HG03159 (cell line): Measurements from ENCODE around the gene CDC45.
"Not testable (repeated sequence)": the region's sequence is repeated elsewhere in the genome, so short reads cannot be mapped to it uniquely, and the experiment has no call there.

Experiments
- ATAC-seq: cut with Tn5 transposase; IDR thresholded peaks from one replicate; pipeline ENCODE4 v1.9.1; 2021; ENCODE audit warnings: mild to moderate bottlenecking, moderate library complexity; ENCODE audit not compliant: unreplicated experiment

The CDC45 gene

DNA sequence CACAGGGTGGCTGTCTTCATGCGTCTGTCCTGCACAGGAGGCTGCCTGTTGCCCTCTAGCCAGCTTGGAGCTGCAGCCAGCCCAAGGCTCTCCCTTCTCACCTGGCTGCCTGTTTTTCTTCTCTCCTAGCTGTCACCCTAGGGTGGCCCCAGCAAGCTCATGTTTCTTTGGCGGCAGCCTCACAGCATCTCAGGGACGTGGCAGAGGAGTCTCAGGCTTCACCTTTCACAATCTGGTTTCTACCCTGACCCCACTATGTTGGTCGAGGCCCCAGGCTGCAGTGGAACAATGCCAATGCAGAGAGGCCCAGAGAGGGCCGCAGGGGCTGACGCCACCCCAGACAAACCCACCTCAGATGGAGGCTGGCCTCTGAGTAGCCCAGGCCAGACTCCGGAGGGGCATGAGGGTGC is 47.0 kb downstream of the CDC45 start:
- no peak for ATAC-seq

DNA sequence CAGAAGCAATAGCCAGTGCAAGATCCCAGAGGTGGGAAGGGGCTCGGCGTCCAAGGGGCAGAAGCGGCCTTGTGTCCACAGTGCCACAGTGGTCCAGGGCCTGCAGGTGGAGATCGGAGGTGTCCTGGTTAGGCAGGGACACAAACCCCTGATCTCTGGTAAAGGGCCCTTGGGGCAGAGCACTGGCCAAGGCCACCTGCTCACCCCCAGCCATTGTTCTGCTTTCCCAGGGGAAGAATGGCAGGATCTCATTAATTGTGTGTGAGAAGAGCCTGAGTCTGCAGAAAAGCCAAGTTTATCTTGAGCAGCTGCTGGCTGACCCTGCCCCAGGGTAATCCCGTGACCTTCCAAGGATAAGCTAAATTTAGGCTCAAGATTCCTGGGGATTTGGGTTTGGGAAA is 47.6 kb downstream of the CDC45 start:
- ATAC-seq: no peak

DNA sequence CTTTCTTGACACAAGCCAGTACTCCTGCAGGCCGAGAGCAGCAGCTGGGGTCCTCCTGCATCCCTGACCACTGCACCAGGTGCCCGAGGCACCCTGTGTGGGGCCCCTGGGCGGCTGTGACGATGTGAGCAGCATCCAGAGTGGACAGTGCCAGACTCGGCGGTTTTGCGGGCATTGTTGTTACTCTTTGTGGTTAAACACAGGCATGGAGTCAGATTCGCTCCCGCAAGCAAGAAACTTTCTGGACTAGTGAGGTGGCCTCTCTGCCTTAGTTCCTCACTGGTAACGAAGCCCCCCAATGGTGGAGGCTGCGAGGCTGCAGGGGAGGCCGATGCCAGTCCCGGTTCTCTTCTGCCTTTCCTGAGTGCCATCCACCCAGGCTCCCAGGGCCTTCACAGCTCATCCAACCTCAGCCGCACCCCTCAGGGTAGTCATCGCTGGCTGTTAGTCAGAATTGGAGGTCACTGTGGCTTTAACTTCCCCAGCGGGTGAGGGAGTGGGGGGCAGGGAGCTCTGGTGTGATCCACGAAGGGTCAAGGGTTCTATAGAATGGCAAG is 48.2 kb downstream of the CDC45 start:
- no peak for ATAC-seq

DNA sequence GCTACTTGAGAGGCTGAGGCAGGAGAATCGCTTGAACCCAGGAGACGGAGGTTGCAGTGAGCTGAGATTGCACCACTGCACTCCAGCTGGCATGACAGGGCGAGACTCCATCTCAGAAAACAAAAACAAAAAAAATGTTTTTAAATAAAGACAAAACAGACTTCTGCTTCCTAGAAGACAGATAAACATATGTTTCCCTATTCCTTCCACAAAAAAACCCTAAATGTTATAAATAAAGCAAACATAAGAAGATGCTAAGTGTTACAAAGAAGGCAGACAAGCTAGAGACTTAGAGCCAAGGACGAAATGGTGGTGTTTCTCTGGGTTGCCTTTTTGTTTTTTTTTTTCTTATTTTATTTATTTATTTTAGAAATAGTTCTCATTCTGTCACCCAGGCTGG is 50.1 kb downstream of the CDC45 start:
- ATAC-seq: no peak

DNA sequence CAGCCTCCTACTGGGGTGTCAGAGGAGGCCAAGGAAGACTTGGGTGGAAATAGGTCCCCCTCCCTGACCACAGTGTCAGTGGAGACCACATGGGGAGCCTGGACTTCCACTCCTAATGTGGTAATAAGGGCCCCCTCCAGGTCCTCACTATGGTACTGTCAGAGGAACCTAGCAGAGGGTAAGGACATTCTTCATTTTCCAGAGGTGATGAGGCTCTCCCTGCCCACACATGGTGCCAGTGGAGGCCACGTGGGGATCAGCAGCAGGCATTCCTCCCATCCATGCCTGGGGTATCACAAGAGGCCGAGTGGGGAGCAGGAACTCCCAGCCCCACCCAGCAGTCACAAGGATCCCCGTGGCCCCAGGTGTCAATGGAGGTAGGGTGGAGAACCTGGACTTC is 51.0 kb downstream of the CDC45 start:
- no peak for ATAC-seq

DNA sequence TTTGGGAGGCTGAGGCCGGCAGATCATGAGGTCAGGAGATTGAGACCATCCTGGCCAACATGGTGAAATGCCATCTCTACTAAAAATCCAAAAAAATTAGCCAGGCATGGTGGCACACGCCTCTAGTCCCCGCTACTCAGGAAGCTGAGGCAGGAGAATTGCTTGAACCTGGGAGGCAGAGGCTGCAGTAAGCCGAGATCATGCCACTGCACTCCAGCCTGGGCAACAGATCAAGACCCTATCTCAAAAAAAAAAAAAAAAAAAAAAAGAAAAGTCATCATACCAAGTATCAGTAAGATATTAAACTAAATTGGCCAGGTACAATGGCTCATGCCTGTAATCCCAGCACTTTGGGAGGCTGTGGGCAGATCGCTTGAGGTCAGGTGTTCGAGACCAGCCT is 51.6 kb downstream of the CDC45 start:
- ATAC-seq: not testable (repeated sequence)

DNA sequence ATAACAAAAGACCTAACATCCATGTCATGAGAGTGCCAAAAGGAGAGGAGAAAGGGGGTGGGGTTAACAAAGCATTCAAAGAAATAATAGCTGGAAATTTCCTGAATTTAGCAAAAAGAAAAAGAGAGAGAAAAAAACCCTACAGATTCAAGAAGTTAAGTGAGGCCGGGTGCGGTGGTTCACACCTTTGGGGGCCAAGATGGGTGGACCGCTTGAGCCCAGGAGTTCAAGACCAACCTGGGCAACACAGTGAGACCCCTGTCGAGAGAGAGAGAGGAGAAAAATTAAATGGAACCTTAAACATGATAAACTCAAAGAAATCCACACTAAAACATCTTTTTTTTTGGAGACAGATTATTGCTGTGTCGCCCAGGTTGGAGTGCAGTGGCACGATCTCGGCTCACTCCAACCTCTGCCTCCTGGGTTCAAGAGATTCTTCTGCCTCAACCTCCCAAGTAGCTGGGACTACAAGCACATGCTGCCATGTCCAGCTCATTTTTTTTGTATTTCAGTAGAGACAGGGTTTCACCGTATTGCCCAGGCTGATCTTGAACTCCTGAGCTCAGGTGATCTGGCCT is 53.4 kb downstream of the CDC45 start:
- ATAC-seq: no peak

DNA sequence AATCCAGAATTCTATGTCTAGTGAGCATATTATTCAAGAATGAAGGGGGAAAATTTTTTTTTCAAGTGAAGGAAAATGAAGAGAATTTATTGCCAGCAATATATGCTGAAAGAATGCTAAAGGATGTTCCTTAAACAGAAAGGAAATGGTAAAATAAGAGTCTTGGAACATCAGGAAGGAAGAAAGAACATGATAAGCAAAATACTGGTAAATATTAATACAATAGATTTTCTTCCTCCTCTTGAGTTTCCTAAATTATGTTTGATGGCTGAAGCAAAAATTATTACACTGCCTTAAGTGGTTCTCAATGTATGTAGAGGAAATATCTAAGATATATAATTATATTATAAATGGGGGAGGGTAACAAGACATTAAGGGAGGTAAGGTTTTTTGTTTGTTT is 54.1 kb downstream of the CDC45 start:
- ATAC-seq: no peak

DNA sequence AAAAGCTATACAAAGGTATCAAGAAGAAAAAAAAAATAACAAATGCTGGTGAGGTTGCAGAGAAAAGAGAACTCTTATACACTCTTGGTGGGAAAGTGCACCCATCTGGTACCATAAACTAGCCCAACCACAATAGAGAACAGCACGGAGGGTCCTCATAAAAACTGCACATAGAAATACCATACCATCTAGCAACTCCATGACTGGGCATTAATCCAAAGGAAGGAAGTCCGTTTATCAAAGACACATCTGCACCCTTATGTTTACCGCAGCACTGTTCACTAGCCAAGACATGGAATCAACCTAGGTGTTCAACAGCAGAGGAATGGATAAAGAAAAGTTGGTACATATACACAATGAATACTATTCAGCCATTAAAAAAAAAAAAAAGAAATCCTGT is 55.3 kb downstream of the CDC45 start:
- ATAC-seq: no peak

DNA sequence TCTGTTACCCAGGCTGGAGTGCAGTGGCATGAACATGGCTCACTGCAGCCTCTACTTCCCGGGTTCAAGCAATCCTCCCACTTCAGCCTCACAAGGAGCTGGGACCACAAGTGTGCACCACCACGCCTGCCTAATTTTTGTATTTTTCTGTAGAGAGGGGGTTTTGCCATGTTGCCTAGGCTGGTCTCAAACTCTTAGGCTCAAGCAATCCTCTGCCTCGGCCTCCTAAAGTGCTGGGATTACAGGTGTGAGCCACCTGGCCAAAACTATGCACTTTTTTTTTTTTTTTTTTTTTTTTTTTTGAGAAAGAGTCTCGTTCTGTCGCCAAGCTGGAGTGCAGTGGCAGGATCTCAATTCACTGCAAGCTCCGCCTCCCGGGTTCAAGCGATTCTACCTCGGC is 56.8 kb downstream of the CDC45 start:
- no peak for ATAC-seq

DNA sequence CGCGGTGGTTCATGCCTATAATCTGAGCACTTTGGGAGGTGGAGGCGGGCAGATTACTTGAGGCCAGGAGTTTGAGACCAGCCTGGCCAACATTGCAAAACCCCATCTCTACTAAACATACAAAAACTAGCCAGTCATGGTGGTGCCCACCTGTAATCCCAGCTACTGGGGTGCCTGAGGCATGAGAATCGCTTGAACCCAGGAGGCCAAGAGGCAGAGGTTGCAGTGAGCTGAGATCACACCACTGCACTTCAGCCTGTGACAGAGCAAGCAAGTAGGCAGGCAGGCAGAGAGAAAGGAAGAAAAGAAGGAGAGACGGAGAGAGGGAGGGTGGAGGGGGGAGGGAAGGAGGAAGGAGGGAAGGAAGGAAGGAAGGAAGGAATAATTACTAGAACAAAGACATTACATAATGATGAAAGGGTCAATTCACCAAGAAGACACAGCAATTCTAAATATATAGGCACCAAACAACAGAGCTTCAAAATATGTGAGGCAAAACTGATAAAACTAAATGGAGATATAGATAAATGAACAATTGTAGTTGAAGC is 58.3 kb downstream of the CDC45 start:
- ATAC-seq: no peak

DNA sequence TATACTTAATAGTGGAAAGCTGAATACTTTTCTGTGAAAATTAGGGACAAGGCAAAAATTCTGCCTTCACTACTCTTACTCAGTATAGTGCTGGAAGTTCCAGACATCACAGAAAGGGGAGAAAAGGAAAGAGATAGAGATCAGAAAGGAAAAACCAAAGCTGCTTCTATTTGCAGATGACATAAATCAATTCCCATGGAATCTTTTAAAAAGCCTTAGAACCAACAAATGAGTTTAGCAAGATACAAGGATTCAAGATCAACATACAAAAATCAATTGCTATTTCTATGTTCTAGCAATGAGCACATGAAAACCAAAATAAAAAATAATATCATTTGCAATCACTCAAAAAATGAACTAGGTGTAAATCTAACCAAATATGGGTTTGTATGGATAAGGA is 60.7 kb downstream of the CDC45 start:
- ATAC-seq: no peak

DNA sequence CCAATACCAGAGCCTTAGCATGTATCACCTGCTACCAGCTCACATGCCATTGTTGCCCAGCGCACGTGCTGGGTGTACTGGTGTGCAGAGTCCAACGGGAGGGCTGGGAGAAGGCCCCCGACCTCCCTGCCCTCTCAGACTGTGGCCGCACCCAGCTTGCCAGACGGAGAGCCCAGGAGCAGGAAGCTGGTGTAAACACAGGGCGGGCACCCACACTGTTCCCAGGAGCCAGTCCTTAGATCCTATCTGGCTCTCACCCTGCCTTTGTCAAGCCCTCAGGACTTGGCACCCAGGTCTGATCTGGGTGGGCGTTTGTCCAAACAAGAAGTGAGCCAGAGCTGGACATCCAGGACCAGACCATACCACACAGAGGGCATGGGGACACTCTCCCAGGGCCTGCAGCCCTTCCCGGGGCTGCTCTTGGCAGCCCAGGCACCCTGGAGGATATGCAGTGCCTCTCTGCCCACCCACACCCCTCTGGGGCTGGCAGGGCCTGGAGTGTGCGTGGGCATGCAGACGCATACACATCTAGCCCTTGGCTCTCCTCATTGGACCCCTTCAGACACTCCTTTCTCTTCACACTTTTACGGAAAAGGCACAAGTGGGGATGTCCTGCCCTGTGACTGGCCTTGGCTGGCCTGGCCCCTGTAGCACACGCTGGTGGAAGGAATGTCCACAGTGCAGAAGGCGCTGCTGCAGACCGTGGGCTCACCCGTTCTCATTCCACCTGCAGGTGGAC is 64.4 kb downstream of the CDC45 start:
- ATAC-seq: no peak

DNA sequence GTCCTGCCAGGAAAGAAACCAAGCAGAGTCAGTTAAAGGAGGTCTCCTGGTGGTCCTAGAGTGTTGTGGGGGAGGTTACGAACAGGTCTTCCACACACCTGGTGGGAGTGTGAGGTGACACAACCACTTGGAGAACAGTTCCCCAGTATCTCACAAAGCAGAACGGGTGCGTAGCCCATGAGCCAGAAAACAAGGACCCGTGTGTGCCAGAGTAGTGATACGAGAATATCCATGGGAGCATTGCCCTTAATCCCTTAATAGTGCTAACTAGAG is 66.2 kb downstream of the CDC45 start:
- no peak for ATAC-seq

DNA sequence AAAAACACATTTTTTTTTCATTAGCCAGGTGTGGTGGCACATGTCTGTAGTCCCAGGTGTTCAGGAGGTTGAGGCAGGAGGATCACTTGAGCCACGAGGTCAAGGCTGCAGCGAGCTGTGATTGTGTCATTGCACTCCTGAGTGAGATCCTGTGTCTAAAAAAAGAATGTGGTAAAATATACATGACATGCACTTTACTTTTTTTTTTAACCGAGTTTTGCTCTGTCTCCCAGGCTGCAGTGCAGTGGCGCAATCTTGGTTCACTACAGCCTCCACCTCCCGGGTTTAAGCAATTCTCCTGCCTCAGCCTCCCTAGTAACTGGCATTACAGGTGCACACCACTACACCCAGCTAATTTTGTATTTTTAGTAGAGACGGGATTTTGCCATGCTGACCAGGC is 67.0 kb downstream of the CDC45 start:
- ATAC-seq: no peak

DNA sequence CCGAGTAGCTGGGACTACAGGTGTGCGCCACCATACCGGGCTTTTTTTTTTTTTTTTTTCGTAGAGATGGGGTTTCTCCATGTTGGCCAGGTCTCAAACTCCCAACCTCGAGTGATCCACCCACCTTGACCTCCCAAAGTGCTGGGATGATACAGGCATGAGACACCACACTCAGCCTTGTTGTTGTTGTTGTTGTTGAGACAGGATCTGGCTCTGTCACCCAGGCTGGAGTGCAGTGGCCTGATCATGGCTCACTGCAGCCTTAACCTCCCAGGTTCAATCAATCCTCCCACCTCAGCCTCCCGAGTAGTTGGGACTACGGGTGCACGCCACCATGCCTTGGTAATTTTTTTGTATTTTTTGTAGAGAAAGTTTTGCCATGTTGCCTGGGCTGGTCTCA is 67.9 kb downstream of the CDC45 start:
- no peak for ATAC-seq

DNA sequence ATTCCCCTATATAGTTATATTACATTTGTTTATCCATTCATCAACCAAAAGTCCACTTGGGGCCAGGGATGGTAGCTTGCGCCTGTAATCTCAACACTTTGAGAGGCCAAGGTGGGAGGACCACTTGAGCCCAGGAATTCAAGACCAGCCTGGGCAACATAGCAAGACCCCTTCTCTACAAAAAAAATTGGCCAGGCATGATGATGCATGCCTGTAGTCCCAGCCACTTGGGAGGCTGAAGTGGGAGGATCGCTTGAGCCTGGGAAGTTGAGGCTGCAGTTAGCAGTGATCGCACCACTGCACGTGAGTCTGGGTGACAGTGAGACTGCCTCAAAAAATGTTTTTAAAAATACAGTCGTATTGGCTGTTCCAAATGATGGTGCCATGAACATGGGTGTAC is 68.7 kb downstream of the CDC45 start:
- not testable (repeated sequence) for ATAC-seq

DNA sequence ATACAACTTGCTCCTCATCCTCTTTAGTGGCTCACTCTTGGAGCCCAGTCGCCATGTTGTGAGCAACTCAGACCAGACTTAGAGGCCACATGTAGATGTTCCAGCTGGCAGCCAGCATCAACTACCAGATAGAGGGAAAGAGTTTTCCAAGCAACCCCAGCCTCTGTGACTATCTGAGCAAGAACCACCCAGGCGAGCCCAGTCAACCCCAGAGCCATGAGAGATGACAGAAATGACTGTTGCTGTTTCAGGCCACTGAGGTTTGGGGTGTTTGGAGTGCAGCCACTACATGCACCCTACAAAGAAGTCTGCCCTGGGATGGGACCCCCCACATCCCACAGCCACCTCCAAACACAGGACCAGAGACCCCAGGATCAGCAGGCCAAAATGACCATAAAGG is 69.2 kb downstream of the CDC45 start:
- no peak for ATAC-seq

DNA sequence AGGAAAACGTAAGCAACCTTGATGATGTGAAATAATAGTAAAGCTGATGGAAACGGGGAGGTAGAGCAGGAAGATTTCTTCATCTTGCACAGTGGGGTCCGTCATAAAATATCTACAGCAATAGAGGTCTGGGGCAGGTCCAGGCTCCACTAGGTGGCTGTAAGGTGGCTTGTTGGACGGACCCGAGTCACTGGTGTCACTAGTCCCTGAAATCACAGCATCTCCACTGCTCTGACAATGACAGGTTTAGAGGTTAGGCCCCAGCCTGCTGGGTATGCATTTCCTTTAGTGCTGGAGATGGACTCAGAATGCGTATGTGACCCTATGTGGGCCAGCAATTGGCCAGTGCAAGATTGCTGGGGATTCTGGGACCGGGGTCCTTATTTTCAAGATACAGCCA is 69.7 kb downstream of the CDC45 start:
- no peak for ATAC-seq

DNA sequence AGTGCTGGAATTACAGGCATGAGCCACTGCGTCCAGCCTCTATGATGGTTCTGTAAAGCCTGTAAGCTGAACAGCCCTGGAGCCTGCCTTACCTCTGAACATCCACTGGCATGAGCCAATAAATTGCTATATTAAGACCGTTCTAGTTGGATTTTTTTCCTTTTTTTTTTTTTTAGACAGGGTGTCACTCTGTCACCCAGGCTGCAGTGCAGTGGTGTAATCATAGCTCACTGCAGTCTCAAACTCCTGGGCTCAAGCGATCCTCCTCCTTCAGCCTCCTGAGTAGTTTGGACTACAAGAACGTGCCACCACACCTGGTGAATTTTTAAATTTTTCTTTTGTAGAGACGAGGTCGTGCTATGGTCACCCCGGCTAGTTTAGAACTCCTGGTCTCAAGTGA is 70.7 kb downstream of the CDC45 start:
- no peak for ATAC-seq

DNA sequence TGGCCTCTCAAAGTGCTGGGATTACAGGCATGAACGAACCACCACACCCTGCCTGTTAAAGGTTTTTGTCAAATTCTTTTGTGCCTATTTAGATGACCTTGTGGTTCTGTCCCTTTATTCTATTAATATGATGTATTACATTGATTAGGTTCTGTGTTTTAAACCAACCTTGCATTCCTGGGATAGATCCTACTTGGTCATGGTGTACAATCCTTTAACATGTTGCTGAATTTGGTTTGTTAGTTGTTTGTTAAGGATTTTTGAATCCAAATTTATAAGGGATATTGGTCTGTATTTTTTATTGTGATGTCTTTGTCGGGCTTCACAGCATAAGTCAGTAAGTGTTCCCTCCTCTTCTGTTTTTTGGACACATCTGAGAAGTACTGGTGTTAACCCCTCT is 73.5 kb downstream of the CDC45 start:
- ATAC-seq: no peak

DNA sequence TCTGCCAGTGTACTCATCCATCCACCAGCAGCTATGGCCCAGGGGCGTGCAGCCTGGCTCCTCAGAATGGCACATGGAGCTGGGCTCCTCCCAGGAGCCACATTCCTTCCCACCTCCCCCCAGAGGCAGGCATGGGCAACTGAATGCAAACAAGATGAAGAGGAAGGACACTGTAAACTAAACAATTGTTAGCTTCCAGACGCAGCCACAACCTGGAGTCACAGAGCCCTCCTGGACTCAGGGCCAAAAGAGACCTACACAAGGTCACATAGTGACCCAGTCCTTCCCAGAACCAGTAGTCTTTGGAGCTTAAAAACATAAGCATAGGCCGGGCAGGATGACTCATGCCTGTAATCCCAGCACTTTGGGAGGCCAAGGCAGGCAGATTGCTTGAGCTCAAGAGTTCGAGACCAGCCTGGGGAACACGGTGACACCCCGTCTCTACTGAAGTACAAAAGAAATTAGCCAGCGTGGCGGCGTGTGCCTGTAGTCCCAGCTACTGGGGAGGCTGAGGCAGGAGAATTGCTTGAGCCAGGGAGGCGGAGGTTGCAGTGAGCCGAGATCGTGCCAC is 75.2 kb downstream of the CDC45 start:
- no peak for ATAC-seq
